Measurements from ENCODE around the gene KIRREL3. TPM values are rescaled to one million over a fixed set of nuclear protein-coding genes. Genes with fewer than 3 reads are reported as not detected.

The KIRREL3 gene
- total RNA-seq, 1 experiment from 2014 or later, result 2.2 TPM

DNA sequence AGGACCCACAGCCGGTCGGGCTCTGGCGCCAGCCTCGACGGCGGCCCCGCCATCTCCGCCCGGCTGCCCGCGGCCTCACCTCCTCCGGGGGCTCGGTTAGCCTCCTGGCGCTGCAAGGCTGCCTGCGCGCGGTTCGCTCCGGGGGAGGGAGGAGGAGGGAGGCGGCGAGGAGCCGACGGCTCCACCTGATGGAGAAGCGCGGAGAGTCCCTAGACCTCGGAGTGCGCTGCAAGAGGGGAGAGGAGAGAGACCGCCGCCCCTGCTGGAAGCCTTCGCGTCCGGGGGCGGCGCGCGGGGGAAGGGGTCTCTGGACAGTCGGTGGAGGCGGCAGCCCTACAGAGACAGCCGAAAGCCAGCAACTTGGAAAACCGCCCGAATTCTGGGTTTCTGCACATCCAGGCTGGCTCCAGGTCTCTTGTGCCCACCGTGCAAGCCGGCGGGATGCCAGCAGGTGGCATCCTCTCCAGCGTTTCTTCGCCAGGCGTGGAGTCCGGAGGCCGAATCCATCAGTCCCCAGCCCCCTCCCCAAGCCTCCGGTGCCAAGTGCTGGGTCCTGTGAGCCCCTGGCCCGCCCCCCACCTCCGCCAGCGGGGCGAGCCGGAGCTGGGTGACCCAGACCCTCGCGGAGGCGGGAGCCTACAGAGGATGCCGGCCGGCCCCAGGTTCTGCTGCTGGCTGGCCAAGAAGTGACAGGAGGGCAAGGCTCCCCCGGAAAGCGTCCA lies 2.9 kb upstream of the KIRREL3 start:
- no peaks in the 10 kb centered on the region for H4K20me1 ChIP-seq (ENCODE audit: insufficient read depth)
- H3K4me1 ChIP-seq (replicated peaks; ENCODE audit: insufficient read depth), result no peaks in the 10 kb centered on the region
- peaks cover 51% of the 10 kb centered on the region for H3K27me3 ChIP-seq (ENCODE audit: insufficient read depth, low read depth)
- TF ChIP-seq EZH2 (IDR thresholded peaks at IDR 0.05; ENCODE audit: low read depth), result no peak
- TF ChIP-seq, protein P1, sequence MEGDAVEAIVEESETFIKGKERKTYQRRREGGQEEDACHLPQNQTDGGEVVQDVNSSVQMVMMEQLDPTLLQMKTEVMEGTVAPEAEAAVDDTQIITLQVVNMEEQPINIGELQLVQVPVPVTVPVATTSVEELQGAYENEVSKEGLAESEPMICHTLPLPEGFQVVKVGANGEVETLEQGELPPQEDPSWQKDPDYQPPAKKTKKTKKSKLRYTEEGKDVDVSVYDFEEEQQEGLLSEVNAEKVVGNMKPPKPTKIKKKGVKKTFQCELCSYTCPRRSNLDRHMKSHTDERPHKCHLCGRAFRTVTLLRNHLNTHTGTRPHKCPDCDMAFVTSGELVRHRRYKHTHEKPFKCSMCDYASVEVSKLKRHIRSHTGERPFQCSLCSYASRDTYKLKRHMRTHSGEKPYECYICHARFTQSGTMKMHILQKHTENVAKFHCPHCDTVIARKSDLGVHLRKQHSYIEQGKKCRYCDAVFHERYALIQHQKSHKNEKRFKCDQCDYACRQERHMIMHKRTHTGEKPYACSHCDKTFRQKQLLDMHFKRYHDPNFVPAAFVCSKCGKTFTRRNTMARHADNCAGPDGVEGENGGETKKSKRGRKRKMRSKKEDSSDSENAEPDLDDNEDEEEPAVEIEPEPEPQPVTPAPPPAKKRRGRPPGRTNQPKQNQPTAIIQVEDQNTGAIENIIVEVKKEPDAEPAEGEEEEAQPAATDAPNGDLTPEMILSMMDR (conservative IDR thresholded peaks at IDR 0.05), result no peak
- ChIA-PET CTCF (interaction anchor here (0.6 to 0.7 kb wide), 4 partner anchors 14 to 397 kb away, joined by 3 to 4 read pairs (median 3); no protein-coding TSS in a partner anchor), POLR2A (ENCODE audit: unreplicated experiment) (interaction anchor here (0.6 to 0.7 kb wide), 2 partner anchors 141 to 1489 kb away, joined by 3 to 6 read pairs; no protein-coding TSS in a partner anchor)
- H3K4me3 ChIP-seq, result no peak overlapping the region
- no peaks in the 10 kb centered on the region for H3F3A ChIP-seq (ENCODE audit: insufficient read depth, low read depth)
- no peaks in the 10 kb centered on the region for H3K79me2 ChIP-seq (ENCODE audit: low read depth)
- H3K27ac ChIP-seq, result no peak overlapping the region
- no peaks in the 10 kb centered on the region for H3K9me2 ChIP-seq (ENCODE audit: insufficient read depth)
- BruUV-seq (replicated peaks), result no TSS peak
- intact Hi-C loops (cut with micrococcal nuclease; ENCODE audit: unreplicated experiment), result loop anchor here (1.0 kb wide), 2 partner anchors 71 to 396 kb away; no protein-coding TSS in a partner anchor
- no peak overlapping the region for H3K4me2 ChIP-seq
- H3K9me3 ChIP-seq (ENCODE audit: insufficient read depth, low read depth), result no peaks in the 10 kb centered on the region
- DNase-seq, result peak in 1 of 2 experiments; percentile 63
- no peak overlapping the region for H2AFZ ChIP-seq
- no peaks in the 10 kb centered on the region for H3K36me3 ChIP-seq (ENCODE audit: low read depth)

DNA sequence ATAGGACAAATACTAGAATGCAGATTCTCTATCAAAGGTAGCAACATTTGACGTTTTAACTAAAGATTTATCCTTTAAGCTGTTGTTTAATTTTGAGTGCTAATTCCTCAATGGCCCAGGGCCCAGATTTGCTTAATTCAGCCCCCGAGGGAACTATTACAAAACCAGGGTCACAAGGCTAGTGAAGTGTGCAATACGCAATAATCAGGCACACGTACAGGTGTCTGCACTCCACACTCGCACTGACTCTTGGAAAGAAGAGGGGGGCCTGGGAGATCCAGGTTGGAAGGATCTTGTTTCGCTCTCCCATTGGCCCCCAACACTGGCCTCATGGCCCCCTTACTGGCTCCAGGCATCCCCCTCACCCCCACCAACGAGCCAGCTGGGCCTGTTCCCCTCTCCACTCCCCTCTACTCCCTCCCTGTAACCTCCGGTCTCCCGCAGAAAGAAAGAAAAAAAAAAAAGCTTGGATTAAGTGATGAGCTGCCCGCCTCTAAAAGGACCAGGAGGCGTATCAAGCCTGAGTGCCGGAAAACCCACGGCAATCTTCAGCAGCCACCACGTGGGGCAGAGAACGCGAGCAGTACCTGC lies 2.2 kb upstream of the KIRREL3 start:
- no peaks in the 10 kb centered on the region for H3K79me2 ChIP-seq (ENCODE audit: low read depth)
- TF ChIP-seq, protein P1 (conservative IDR thresholded peaks at IDR 0.05), result no peak
- no peak for TF ChIP-seq EZH2 (IDR thresholded peaks at IDR 0.05; ENCODE audit: low read depth)
- no TSS peak for BruUV-seq (replicated peaks)
- no peaks in the 10 kb centered on the region for H3K9me3 ChIP-seq (ENCODE audit: insufficient read depth, low read depth)
- intact Hi-C loops (cut with micrococcal nuclease; ENCODE audit: unreplicated experiment), result loop anchor here (1.0 kb wide), 2 partner anchors 72 to 395 kb away; no protein-coding TSS in a partner anchor
- no peak overlapping the region for H2AFZ ChIP-seq
- POLR2A ChIA-PET (ENCODE audit: unreplicated experiment), result interaction anchor here (0.6 to 0.7 kb wide), 2 partner anchors 140 to 1489 kb away, joined by 3 to 6 read pairs; no protein-coding TSS in a partner anchor
- H3K27me3 ChIP-seq (ENCODE audit: insufficient read depth, low read depth), result peaks cover 54% of the 10 kb centered on the region
- H3F3A ChIP-seq (ENCODE audit: insufficient read depth, low read depth), result no peaks in the 10 kb centered on the region
- no peak overlapping the region for H3K27ac ChIP-seq
- CTCF ChIA-PET, result interaction anchor here (0.6 to 0.7 kb wide), 4 partner anchors 15 to 396 kb away, joined by 3 to 5 read pairs (median 3); no protein-coding TSS in a partner anchor
- H4K20me1 ChIP-seq (ENCODE audit: insufficient read depth), result no peaks in the 10 kb centered on the region
- no peaks in the 10 kb centered on the region for H3K4me1 ChIP-seq (replicated peaks; ENCODE audit: insufficient read depth)
- no peak overlapping the region for H3K4me3 ChIP-seq
- DNase-seq, result no peak
- H3K4me2 ChIP-seq, result no peak overlapping the region
- H3K9me2 ChIP-seq (ENCODE audit: insufficient read depth), result no peaks in the 10 kb centered on the region
- no peaks in the 10 kb centered on the region for H3K36me3 ChIP-seq (ENCODE audit: low read depth)

DNA sequence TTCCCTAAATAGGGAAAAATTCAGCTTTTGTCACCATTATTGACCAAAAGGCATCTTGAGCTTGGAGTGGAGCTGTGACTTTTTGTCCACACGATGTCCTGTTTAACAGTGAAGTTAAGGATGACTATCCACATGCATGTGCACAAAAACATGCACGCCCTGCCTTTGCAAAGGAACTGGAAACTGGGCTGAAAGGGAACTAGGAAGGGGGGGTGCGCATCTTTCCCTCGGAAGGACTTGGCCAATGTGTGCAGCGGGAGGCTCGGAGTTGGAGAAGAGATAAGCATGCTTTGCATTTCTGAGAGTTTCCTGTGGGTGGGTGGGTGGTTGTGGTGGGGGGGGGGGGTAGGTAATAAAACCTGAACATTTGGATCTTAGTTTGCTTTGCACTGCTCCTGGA lies 411 bp upstream of the KIRREL3 start:
- Histone ChIP-seq H3K9me2 (ENCODE audit: insufficient read depth) (no peaks in the 10 kb centered on the region), H3F3A (ENCODE audit: insufficient read depth, low read depth) (no peaks in the 10 kb centered on the region), H3K9me3 (ENCODE audit: insufficient read depth, low read depth) (no peaks in the 10 kb centered on the region), H3K4me1 (replicated peaks; ENCODE audit: insufficient read depth) (no peaks in the 10 kb centered on the region), H4K20me1 (ENCODE audit: insufficient read depth) (no peaks in the 10 kb centered on the region), H3K27me3 (ENCODE audit: insufficient read depth, low read depth) (peaks cover 71% of the 10 kb centered on the region), H3K79me2 (ENCODE audit: low read depth) (no peaks in the 10 kb centered on the region), H3K27ac (no peak overlapping the region), H2AFZ (no peak overlapping the region), H3K36me3 (ENCODE audit: low read depth) (no peaks in the 10 kb centered on the region), H3K4me3 (no peak overlapping the region), H3K4me2 (no peak overlapping the region)
- no peak for DNase-seq
- ChIA-PET POLR2A (ENCODE audit: unreplicated experiment) (interaction anchor here (0.6 to 0.8 kb wide), 2 partner anchors 10 to 802 kb away, joined by 5 read pairs; no protein-coding TSS in a partner anchor), CTCF (interaction anchor here (0.6 to 1.6 kb wide), 2 partner anchors 11 to 109 kb away, joined by 3 to 5 read pairs; no protein-coding TSS in a partner anchor)
- BruUV-seq (replicated peaks), result no TSS peak
- TF ChIP-seq EZH2 (IDR thresholded peaks at IDR 0.05; ENCODE audit: low read depth), result no peak
- intact Hi-C loops (cut with micrococcal nuclease; ENCODE audit: unreplicated experiment), result no loop called here
